GM12891 (cell line): Measurements from ENCODE around the gene CBX5.
"Not testable (repeated sequence)": the region's sequence is repeated elsewhere in the genome, so short reads cannot be mapped to it uniquely, and the experiment has no call there.

Experiments
- POLR2A ChIP-seq: IDR thresholded peaks from 2 replicates; pipeline ENCODE4 v1.6.1; 2011; ENCODE audit warnings: low read depth, low read length, control low read depth
- POLR2AphosphoS5 ChIP-seq: IDR thresholded peaks from 2 replicates; pipeline ENCODE4 v1.6.1; 2011; ENCODE audit warnings: low read depth, low read length, control low read depth
- TAF1 ChIP-seq: IDR thresholded peaks from 2 replicates; pipeline ENCODE4 v1.6.1; 2011; ENCODE audit warnings: low read depth, low read length, control low read depth

GRCh38 chr12:54284070-54284780 is 4.3 kb upstream of the CBX5 start:
- TF ChIP-seq TAF1, POLR2A, POLR2AphosphoS5: not testable (repeated sequence)
